ENCODE measurements around the gene DNAJC7. TPM values are rescaled to one million over a fixed set of nuclear protein-coding genes. Genes with fewer than 3 reads are reported as not detected.

The DNAJC7 gene
- total and polyA plus RNA-seq, 9 of the 15 experiments (the other 6 are each of a cell fraction or from before 2014, with no cell fraction given), result 85.8 to 262 (median 157) TPM

- 45% methylated on average over 7 of the region's 7 CpGs for WGBS (ENCODE audit: insufficient coverage, low coverage, missing lambda C conversion rate)
- DNase-seq (ENCODE audit: extremely low read depth in 1 of 4, low spot score in 3 of 4) (no peak), ATAC-seq (no peak), FAIRE-seq (no peak)
- H4K20me1 ChIP-seq (replicated peaks; ENCODE audit: control insufficient read depth, insufficient read depth, low read length), result no peaks in the 10 kb centered on the region
- H3K27ac ChIP-seq (ENCODE audit: extremely low read depth, low read depth, low read length), result no peak overlapping the region
- H3K36me3 ChIP-seq (ENCODE audit: control insufficient read depth, insufficient read depth, low read length), result no peaks in the 10 kb centered on the region
- in situ Hi-C loops (cut with MboI) (no loop called here), intact Hi-C loops (cut with micrococcal nuclease) (no loop called here)
- H3K79me2 ChIP-seq (ENCODE audit: control insufficient read depth, insufficient read depth, low read length), result no peaks in the 10 kb centered on the region
- no peak overlapping the region; a peak in 1 of 4 replicates for H3K9ac ChIP-seq (ENCODE audit: insufficient read depth in 1 of 2, low read depth in 2 of 2, low read length in 2 of 2)
- peaks cover 3 to 14% of the 10 kb centered on the region in 2 experiments; a peak in 3 of 5 replicates for H3K4me1 ChIP-seq (replicated peaks in 1 of 2; ENCODE audit: control insufficient read depth in 2 of 2, insufficient read depth in 2 of 2, low read length in 2 of 2)
- CTCF ChIA-PET (ENCODE audit: low intra/inter-chr PET ratio), result no interaction called here
- H3K9me3 ChIP-seq (replicated peaks; ENCODE audit: control insufficient read depth, insufficient read depth, low read depth, low read length), result no peaks in the 10 kb centered on the region
- POLR2A ChIA-PET, result interaction anchor here (1.0 to 1.2 kb wide), 2 partner anchors 20 to 35 kb away, joined by 3 to 6 read pairs; partner anchors contain the start of gene DNAJC7
- no peaks in the 10 kb centered on the region for H3K9me1 ChIP-seq (ENCODE audit: control insufficient read depth, insufficient read depth, low read length)
- BruUV-seq (replicated peaks), result no TSS peak
- no peak overlapping the region for H3K4me3 ChIP-seq
- H2AFZ ChIP-seq (ENCODE audit: low read depth, low read length), result no peak overlapping the region
- no peak overlapping the region for H3K4me2 ChIP-seq (ENCODE audit: insufficient read depth, low read length)
- TF ChIP-seq CEBPB (tag; IDR thresholded peaks at IDR 0.05) (no peak), NFIC (IDR thresholded peaks at IDR 0.05) (no peak), HDAC1 (IDR thresholded peaks at IDR 0.05) (no peak), DACH1 (IDR thresholded peaks at IDR 0.05; ENCODE audit: partially characterized antibody) (no peak), BHLHE40 (IDR thresholded peaks at IDR 0.05; ENCODE audit: low read length) (no peak), KHSRP (IDR thresholded peaks at IDR 0.05) (no peak), EZH2 (IDR thresholded peaks at IDR 0.05; ENCODE audit: borderline replicate concordance, low read depth, low read length) (no peak), ETV5 (CRISPR knock-in tag; IDR thresholded peaks at IDR 0.05; ENCODE audit: low read depth) (no peak), SNIP1 (IDR thresholded peaks at IDR 0.05; ENCODE audit: low read depth) (no peak), ARID1B (IDR thresholded peaks at IDR 0.05) (no peak), JUNB (CRISPR knock-in tag; conservative IDR thresholded peaks at IDR 0.05) (no peak), PTBP1 (IDR thresholded peaks at IDR 0.05; ENCODE audit: low read depth, low read length) (no peak), C11orf30 (IDR thresholded peaks at IDR 0.05; ENCODE audit: low read depth) (no peak), CTCFL (IDR thresholded peaks at IDR 0.05; ENCODE audit: borderline replicate concordance, insufficient read depth, low read depth, low read length, poor library complexity, severe bottlenecking) (no peak)
- peaks cover 10 to 53% of the 10 kb centered on the region in 2 experiments; a peak in 4 of 5 replicates for H3K27me3 ChIP-seq (ENCODE audit: control insufficient read depth in 2 of 2, insufficient read depth in 2 of 2, low read length in 2 of 2)
Measured at GRCh38 chr17:42051645-42052044, 34.4 kb upstream of the DNAJC7 start.
